Memory B cell (primary cell): ENCODE data around the gene CDH13.

ENCODE experiments used
- ATAC-seq: fragments of 150-1000 bp; cut with Tn5 transposase; 2 replicates; pipeline ENCODE4 v1.10.0; 2021; ENCODE audit warnings: low read depth, mild to moderate bottlenecking, moderate library complexity
- DNase-seq, 2 donors: peaks; one replicate each; pipeline ENCODE4 v3.0.0; 2022; ENCODE audit warnings: low spot score in 2 of 2
- H3K27ac Mint-ChIP-seq: one replicate; pipeline ENCODE4 v1.8.0; 2022; ENCODE audit warnings: mild to moderate bottlenecking, moderate library complexity, mixed read lengths
- H3K27me3 Mint-ChIP-seq: one replicate; pipeline ENCODE4 v1.8.0; 2022; ENCODE audit warnings: mixed read lengths
- H3K36me3 Mint-ChIP-seq: one replicate; pipeline ENCODE4 v1.8.0; 2022; ENCODE audit warnings: mild to moderate bottlenecking, mixed read lengths
- H3K4me1 Mint-ChIP-seq: one replicate; pipeline ENCODE4 v1.8.0; 2022; ENCODE audit warnings: mixed read lengths
- H3K4me3 Mint-ChIP-seq: one replicate; pipeline ENCODE4 v1.8.0; 2022; ENCODE audit warnings: mild to moderate bottlenecking, moderate library complexity, mixed read lengths
- H3K9me3 Mint-ChIP-seq: one replicate; pipeline ENCODE4 v1.8.0; 2022; ENCODE audit warnings: mixed read lengths

Gene CDH13

GRCh38 chr16:82651921-82652601, 25.3 kb downstream of the CDH13 start:
- H3K27ac Mint-ChIP-seq = peak overlapping the region; percentile 68
- peak overlapping the region; percentile 43 for H3K4me3 Mint-ChIP-seq
- H3K9me3 Mint-ChIP-seq = peaks cover 2% of the 10 kb centered on the region
- ATAC-seq = peak; percentile 82
- H3K27me3 Mint-ChIP-seq = peaks cover 7% of the 10 kb centered on the region
- no peaks in the 10 kb centered on the region for H3K36me3 Mint-ChIP-seq
- peaks cover 19% of the 10 kb centered on the region for H3K4me1 Mint-ChIP-seq
- DNase-seq = peak in 1 of 2 donors; percentile 38

GRCh38 chr16:82652826-82653225, 26.1 kb downstream of the CDH13 start:
- peaks cover 2% of the 10 kb centered on the region for H3K9me3 Mint-ChIP-seq
- H3K36me3 Mint-ChIP-seq = no peaks in the 10 kb centered on the region
- peaks cover 7% of the 10 kb centered on the region for H3K27me3 Mint-ChIP-seq
- DNase-seq = no peak
- no peak overlapping the region for H3K4me3 Mint-ChIP-seq
- peaks cover 19% of the 10 kb centered on the region for H3K4me1 Mint-ChIP-seq
- no peak for ATAC-seq
- H3K27ac Mint-ChIP-seq = peak overlapping the region; percentile 68

DNA sequence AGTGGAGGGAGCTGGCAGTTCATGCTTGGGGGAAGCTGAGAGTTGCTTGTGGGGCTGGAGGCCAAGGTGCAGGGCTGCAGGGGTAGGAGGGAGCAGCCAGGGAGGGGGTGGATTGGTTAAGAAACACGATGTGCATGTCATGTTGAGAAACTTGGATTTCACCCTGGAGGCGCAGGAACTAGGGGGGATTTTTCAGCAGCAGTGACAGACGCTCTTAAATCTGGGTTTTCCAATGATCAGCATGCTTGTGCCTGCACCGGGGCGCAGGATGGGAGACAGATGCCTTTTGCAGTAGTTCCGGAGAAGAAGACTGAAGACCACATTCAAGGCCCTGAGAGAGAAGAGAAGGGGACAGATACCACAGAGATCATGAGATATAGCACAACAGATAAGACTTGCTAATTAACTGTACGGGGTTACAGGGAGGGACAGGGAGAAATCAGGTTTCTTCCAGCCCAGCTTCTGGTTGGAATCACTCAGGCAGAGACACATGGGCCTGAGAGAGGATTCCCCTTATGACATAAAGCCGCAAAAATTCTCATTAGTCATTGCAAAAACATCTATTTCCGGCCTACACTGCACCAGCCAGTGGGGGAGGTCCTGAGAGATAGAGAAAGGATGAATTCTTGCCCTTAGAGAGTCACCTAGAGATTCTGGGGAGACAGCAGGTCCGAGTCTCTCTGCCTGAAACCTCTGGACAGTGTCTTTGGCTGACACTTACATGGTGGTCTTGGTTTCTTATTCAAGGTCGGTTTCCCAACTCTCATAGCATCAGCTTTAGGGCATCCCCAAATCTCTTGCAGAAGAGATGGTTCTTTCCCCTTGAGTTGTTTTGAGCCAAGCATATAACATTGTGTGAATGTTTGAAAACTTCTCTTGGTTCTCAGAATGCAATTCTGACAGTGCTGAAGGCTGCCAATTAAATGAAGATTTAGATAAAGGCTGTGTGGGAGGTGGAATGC, 27.1 kb downstream of the CDH13 start:
- Mint-ChIP-seq H3K36me3 (no peaks in the 10 kb centered on the region), H3K27me3 (peaks cover 7% of the 10 kb centered on the region), H3K4me1 (peaks cover 19% of the 10 kb centered on the region), H3K4me3 (peak overlapping the region; percentile 13), H3K9me3 (peaks cover 2% of the 10 kb centered on the region), H3K27ac (peak overlapping the region; percentile 68)
- ATAC-seq (peak; percentile 77), DNase-seq (peak in 1 of 2 donors; percentile 31)

GRCh38 chr16:82655072-82655714, 28.4 kb downstream of the CDH13 start:
- peaks cover 9% of the 10 kb centered on the region for H3K27me3 Mint-ChIP-seq
- no peaks in the 10 kb centered on the region for H3K36me3 Mint-ChIP-seq
- H3K9me3 Mint-ChIP-seq = no peaks in the 10 kb centered on the region
- H3K4me3 Mint-ChIP-seq = no peak overlapping the region
- ATAC-seq (no peak), DNase-seq (no peak)
- no peak overlapping the region for H3K27ac Mint-ChIP-seq
- H3K4me1 Mint-ChIP-seq = peaks cover 22% of the 10 kb centered on the region

- Mint-ChIP-seq H3K4me3 (no peak overlapping the region), H3K36me3 (no peaks in the 10 kb centered on the region), H3K27me3 (peaks cover 10% of the 10 kb centered on the region), H3K4me1 (peaks cover 22% of the 10 kb centered on the region), H3K27ac (no peak overlapping the region), H3K9me3 (no peaks in the 10 kb centered on the region)
- DNase-seq (no peak), ATAC-seq (no peak)
Measured at GRCh38 chr16:82655720-82656490, 29.1 kb downstream of the CDH13 start.

GRCh38 chr16:82657239-82657638, 30.5 kb downstream of the CDH13 start:
- no peaks in the 10 kb centered on the region for H3K36me3 Mint-ChIP-seq
- H3K4me1 Mint-ChIP-seq = peaks cover 15% of the 10 kb centered on the region
- DNase-seq (no peak), ATAC-seq (no peak)
- H3K4me3 Mint-ChIP-seq = no peak overlapping the region
- H3K9me3 Mint-ChIP-seq = no peaks in the 10 kb centered on the region
- no peak overlapping the region for H3K27ac Mint-ChIP-seq
- H3K27me3 Mint-ChIP-seq = peaks cover 13% of the 10 kb centered on the region

- peaks cover 13% of the 10 kb centered on the region for H3K27me3 Mint-ChIP-seq
- H3K36me3 Mint-ChIP-seq = no peaks in the 10 kb centered on the region
- DNase-seq (no peak), ATAC-seq (no peak)
- H3K27ac Mint-ChIP-seq = no peak overlapping the region
- H3K9me3 Mint-ChIP-seq = no peaks in the 10 kb centered on the region
- H3K4me3 Mint-ChIP-seq = no peak overlapping the region
- H3K4me1 Mint-ChIP-seq = peaks cover 14% of the 10 kb centered on the region
Measured at GRCh38 chr16:82657786-82658185, 31.0 kb downstream of the CDH13 start.

GRCh38 chr16:82658796-82659195, 32.0 kb downstream of the CDH13 start:
- Mint-ChIP-seq H3K27ac (no peak overlapping the region), H3K9me3 (no peaks in the 10 kb centered on the region), H3K4me1 (peaks cover 8% of the 10 kb centered on the region), H3K27me3 (peaks cover 13% of the 10 kb centered on the region), H3K4me3 (no peak overlapping the region), H3K36me3 (no peaks in the 10 kb centered on the region)
- DNase-seq = no peak
- no peak for ATAC-seq

- H3K4me3 Mint-ChIP-seq = no peak overlapping the region
- no peaks in the 10 kb centered on the region for H3K36me3 Mint-ChIP-seq
- H3K27me3 Mint-ChIP-seq = peaks cover 14% of the 10 kb centered on the region
- ATAC-seq (no peak), DNase-seq (no peak)
- H3K4me1 Mint-ChIP-seq = peaks cover 6% of the 10 kb centered on the region
- no peaks in the 10 kb centered on the region for H3K9me3 Mint-ChIP-seq
- no peak overlapping the region for H3K27ac Mint-ChIP-seq
Measured at GRCh38 chr16:82660075-82660645, 33.4 kb downstream of the CDH13 start.

- Mint-ChIP-seq H3K4me1 (peaks cover 3% of the 10 kb centered on the region), H3K9me3 (no peaks in the 10 kb centered on the region), H3K27ac (no peak overlapping the region), H3K27me3 (peaks cover 12% of the 10 kb centered on the region), H3K4me3 (no peak overlapping the region), H3K36me3 (no peaks in the 10 kb centered on the region)
- ATAC-seq (no peak), DNase-seq (no peak)
Measured at GRCh38 chr16:82660966-82661365, 34.2 kb downstream of the CDH13 start.

DNA sequence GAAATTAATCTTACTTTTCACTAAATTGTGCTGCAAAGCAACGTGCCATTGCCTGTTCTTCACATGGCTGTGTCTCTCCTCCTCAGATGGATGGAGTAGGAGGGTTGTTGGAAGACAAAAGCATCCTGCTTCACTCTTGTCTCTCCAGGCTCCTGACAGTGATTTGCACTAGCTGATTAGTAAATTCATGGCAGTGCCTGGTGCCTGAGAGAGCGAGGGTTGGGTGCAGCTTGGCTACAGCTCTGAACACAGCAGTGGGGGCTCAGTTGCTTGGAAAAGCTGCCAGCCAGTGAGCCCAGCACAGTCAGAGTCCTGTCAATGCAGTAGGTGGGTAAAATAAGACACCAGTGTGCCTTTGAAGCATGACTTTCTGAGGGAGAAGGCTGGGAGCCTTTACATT, 37.4 kb downstream of the CDH13 start:
- DNase-seq = no peak
- no peak overlapping the region for H3K4me3 Mint-ChIP-seq
- H3K27me3 Mint-ChIP-seq = peaks cover 15% of the 10 kb centered on the region
- H3K4me1 Mint-ChIP-seq = peaks cover 3% of the 10 kb centered on the region
- no peaks in the 10 kb centered on the region for H3K9me3 Mint-ChIP-seq
- H3K36me3 Mint-ChIP-seq = no peaks in the 10 kb centered on the region
- H3K27ac Mint-ChIP-seq = no peak overlapping the region
- no peak for ATAC-seq

DNA sequence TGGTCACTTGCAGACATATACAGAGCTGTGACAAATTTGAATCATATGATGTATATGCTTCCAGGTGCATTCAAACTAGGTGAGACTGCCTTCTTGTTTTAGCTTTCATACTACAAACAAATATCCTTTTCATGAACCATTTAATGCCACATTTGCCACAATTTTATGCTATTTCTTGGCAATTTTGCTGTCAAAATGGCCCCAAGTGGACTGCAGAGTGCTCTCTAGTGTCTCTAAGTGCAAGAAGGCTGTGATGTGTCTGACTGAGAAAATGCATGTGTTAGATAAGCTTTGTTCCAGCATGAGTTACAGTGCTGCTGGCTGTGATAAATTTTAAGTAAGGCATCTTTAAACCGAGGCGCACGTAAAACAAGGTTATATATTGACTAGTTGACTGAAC, 38.3 kb downstream of the CDH13 start:
- no peak overlapping the region for H3K27ac Mint-ChIP-seq
- peaks cover 12% of the 10 kb centered on the region for H3K27me3 Mint-ChIP-seq
- no peaks in the 10 kb centered on the region for H3K9me3 Mint-ChIP-seq

DNA sequence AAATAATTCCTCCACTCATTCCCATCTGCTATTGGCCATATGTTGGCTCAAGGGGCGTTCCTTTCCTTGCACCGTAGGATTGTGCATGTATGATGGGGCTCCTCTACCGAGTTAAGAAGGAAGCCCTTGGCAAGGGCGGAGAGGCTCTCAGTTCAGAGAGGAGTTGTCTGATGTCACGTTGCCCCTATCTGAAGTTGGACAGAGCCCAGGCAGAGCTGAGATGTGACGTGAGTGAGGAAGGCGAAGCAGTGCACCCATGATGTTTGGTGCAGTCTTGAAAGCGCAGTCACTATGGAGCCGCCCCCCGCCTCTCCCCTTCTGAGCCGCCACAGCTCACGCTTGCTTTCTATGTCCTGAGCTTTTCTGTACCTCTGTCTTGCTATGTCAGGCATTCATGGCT, 40.7 kb downstream of the CDH13 start:
- no peaks in the 10 kb centered on the region for H3K36me3 Mint-ChIP-seq
- H3K27ac Mint-ChIP-seq = no peak overlapping the region
- DNase-seq (no peak), ATAC-seq (no peak)
- no peaks in the 10 kb centered on the region for H3K4me1 Mint-ChIP-seq
- no peaks in the 10 kb centered on the region for H3K9me3 Mint-ChIP-seq
- no peak overlapping the region for H3K4me3 Mint-ChIP-seq
- peaks cover 9% of the 10 kb centered on the region for H3K27me3 Mint-ChIP-seq

More for the DNA sequence above, 38.3 kb downstream of the CDH13 start:
- Mint-ChIP-seq H3K4me1 (peaks cover under 1% of the 10 kb centered on the region), H3K4me3 (no peak overlapping the region), H3K36me3 (no peaks in the 10 kb centered on the region)
- DNase-seq (no peak), ATAC-seq (no peak)
